Measurements from ENCODE around the gene MMS19.

MMS19 gene, protein sequence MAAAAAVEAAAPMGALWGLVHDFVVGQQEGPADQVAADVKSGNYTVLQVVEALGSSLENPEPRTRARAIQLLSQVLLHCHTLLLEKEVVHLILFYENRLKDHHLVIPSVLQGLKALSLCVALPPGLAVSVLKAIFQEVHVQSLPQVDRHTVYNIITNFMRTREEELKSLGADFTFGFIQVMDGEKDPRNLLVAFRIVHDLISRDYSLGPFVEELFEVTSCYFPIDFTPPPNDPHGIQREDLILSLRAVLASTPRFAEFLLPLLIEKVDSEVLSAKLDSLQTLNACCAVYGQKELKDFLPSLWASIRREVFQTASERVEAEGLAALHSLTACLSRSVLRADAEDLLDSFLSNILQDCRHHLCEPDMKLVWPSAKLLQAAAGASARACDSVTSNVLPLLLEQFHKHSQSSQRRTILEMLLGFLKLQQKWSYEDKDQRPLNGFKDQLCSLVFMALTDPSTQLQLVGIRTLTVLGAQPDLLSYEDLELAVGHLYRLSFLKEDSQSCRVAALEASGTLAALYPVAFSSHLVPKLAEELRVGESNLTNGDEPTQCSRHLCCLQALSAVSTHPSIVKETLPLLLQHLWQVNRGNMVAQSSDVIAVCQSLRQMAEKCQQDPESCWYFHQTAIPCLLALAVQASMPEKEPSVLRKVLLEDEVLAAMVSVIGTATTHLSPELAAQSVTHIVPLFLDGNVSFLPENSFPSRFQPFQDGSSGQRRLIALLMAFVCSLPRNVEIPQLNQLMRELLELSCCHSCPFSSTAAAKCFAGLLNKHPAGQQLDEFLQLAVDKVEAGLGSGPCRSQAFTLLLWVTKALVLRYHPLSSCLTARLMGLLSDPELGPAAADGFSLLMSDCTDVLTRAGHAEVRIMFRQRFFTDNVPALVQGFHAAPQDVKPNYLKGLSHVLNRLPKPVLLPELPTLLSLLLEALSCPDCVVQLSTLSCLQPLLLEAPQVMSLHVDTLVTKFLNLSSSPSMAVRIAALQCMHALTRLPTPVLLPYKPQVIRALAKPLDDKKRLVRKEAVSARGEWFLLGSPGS

DNA sequence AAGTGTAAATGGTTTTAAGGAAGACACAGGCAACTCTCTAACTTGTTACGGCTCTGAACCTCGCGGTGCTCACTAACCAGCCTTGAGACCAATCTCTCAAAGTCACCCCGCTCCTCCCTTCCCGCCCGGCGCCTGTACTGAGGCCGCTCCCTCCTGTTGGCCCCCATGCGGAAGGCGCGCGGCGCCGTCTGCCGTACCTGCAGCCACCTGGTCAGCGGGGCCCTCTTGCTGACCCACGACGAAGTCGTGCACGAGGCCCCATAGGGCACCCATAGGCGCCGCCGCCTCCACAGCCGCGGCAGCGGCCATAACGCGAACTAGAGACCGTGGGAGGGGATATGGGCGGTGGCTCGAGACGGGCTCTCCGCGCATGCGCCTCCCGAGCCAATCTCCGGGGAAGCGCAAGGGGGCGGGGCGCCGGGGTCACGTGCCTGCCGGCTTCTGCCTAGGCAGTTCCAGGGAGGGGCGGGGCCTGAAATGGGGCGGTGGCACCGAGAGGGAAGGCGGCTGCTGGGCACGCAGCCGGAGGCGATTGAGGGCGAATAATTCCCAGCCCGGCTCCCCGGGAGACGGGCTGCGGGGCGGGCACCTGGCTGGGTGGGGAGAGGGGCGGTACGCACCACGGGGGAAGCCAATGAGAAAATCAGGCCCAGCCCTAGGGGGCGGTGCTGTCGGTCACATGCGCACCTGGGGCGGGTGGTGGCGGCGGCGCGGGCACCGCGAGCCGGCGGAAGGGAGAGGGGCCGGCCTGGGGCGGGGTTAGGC lies at the start of gene MMS19:
Gene MMS19, minus strand, starts transcription at position 347 of the 765 bp plus-strand sequence. Its CDS starts 38 bp downstream, at position 309.
- peak; percentile 99 for DNase-seq (ENCODE audit: low read depth, low spot score)

DNA sequence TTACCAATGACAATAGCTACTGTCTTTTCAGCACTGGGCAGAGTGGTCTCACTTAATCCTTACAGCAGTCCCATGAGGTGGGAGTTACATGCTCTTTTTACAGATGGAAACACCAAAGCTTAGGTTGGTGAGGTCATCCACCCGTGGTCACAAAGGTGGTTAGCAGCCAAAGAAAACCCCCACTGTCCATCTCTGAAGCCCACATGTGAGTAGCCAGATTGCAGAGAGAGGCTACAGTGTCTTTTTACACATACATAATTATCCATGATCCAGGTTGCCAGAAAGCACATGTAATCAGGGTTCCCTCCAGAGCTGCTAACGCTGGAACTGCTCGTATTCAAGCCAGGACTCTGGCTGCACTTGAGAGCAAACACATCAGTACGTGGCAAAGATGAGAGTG lies 49.7 kb upstream of the MMS19 start:
- no peak for DNase-seq (ENCODE audit: low read depth, low spot score)

DNA sequence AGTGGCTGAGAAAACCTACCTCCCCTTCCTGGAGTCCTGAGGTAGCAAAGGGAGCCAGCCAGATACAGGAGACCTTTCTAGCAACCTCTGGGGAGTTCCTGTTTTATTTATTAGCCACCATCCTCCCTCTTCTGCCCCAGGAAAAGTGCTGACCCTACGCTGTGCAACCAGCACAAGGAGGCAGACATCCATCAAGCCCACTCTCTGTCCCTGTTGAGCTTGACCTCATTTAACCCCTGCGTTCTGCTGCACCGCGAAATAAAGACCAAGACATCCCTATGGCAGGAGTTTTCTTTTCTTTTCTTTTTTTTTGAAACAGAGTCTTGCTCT lies 49.0 kb upstream of the MMS19 start:
- DNase-seq (ENCODE audit: low read depth, low spot score): no peak

DNA sequence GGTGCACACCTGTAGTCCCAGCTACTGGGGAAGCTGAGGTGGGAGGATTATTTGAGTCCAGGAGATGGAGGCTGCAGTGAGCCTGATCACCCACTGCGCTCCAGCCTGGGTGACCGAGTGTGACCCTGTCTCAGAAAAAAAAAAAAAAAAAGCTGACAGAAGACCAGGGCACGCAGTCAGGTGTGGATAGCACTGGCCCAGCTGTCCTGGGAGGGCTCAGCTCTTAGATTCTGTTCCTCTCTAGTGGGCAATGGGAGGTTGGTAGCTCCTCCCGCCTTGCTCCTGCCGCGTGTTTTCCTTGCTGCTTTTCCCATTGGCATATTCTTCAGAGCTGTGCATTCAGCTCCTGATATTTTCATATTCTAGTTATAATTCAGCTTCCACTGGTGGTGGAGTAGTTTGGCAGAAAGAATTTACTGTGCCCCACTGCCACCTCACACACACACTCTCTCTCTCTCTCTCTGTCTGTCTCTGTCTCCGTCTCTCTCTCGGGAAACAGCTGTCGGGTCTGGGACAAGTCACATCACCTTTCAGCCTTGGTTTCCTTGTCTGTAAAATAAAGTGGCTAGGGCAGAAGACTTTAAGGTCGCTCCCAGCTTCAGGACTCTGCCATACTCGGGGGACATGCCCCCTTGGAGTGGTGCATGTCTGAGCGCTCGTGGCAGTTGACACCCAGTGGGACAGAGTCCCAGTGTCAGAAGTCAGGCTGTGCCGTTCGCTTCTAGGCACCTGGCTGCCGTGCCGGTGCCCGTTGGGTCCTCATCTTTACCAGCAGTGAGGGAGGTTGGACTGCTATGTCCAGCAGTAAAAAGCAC lies 48.4 kb upstream of the MMS19 start:
- no peak for DNase-seq (ENCODE audit: low read depth, low spot score)

DNA sequence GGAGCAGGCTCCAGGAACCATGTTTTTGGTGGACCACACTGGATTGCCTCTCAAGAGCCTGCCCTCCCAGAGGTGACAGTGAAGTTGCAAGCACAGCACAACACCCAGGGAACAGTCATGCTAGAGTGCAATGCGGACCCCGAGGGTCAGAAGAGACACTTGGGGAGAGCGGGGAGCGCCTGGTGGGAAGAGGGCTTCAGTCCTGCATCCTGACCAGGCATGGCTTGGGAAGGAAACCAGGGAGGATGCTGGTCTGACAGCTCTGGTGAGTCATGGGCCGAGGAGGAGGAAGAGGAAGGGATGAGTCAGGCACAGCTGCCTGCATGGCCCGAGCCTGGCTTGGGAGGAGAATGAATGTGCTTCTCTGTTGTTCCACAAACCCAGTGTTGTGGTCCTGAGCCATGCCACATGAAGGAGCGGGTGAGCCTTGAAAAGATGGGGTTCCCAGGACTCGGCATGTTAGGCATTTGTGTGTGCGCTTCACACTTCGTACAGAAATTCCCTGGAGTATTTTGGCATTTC lies 44.9 kb upstream of the MMS19 start:
- DNase-seq (ENCODE audit: low read depth, low spot score): peak; percentile 3

DNA sequence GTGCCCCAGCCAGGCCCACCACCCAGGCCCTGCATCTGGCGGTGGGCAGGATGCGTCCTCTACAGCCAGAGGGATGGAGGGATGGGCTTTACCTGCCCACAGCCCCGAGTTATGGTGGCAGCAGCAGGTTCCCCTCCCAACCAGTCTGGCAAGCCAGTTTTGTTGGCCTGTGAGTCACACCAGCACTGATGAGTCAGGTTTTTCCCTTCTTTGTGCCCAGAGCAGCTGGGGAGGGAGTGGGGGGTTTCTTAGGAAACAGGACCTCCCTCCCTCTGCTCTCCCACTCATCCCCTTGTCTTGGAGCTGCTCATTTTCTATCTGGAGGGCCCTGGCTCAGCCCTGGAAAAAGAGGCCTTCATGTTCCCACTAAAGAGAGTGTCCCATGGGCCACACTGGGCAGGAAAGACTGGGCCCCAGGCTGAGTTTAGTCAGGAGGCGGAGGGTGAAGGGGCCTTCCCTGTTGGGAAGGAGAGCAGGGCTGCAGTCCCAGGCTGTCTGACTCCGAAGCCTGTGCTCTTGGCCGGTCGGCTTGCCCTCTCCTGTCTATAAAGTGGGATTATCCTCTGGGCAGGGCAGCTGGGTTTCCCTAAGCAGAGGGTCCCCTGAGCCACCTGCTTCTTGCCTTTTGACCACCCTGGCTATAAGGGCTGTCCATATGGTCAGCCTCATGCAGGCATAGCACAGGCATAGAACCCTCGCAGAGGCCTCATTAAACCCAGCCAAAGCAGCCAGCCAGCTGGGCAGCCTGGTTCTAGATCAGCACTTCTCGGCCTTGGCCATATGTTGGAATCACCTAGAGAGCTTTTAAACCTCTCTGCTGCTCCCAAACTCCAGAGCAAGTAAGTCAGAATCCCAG lies 44.2 kb upstream of the MMS19 start:
- DNase-seq (ENCODE audit: low read depth, low spot score): no peak

DNA sequence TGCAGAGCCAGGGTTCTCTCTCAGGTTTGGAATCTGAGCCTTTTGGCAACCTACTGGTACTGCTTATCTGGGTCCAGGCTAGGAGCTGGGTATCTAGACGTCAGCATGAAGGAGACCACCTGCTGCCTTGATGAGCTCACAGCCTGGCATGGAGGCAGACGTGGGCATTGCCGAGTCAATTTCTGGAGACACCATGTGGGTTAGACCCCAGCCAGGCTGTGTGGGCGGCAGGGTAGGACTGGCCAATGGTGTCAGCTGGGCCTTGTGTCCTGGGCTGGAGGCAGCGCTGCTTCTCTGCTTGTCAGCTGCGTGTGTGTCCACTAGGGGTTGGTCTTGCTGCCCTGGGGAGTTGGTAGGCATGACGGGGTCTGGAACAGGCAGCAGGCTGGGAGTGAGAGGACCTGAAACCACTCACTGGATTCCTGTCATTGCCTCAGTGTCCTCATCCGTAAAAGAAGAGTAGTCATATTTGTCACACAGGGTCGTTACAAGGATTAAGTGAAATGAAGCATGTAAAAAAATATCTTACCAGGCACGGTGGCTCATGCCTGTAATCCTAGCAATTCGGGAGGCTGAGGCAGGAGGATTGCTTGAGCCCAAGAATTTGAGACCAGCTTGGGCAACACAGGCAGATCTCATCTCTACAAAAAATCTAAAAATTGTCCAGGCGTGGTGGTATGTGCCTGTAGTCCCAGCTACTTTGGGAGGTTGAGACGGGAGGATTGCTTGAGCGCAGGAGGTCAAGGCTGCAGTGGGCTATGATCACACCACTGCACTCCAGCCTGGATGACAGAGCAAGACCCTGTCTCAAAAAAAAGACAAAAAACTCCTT lies 42.7 kb upstream of the MMS19 start:
- no peak for DNase-seq (ENCODE audit: low read depth, low spot score)

DNA sequence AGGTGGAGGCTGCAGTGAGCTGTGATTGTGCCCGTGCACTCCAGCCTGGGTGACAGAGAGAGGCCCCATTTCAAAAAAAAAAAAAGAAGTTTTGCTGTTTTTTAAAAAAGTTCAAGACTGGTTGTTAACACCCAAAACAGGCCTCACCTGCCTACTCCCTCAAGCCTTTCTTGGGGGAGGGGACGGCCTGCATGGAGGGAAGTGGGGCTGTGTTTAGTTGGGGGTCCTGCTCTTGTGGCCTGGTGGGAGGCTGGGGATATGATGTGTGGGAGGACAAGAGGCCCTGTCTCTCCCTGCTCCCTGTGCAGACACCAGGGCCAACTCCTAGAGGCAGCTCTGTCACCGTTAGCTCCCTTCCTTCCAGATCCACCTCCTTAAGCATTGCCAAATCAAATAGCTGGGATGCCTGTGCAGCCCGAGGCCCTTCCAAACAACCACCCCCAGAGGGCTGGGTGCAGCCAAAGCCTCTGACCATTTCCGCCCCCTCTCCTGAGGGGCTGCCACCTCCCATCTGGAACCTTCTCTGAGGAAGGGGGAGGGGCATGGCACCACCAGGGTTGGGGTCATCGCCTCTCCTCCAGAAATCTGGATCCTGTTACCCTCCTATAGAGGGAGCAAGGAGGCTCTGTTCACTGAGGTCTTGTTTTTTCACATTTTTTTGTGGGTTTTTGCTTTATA lies 41.4 kb upstream of the MMS19 start:
- DNase-seq (ENCODE audit: low read depth, low spot score): no peak

DNA sequence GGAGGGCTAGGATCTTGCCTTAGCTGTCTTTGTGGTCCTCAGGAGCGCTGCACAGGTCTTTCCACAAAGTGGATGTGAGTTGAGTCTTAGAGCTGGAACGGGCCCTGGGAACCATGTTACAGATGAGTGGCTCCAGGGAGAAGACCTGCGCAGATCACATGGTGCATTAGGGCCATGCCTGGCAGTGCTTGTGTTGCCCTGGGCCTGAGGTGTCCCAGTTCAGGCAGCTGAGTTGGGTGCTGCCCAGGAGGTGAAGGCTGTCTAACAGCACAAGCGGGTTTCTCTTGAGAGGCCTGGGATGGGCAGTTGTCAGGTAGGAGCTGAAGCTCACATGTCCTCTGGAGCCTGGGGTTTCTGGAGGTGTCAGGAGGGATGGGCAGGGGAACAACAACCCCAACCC lies 40.6 kb upstream of the MMS19 start:
- DNase-seq (ENCODE audit: low read depth, low spot score): no peak

DNA sequence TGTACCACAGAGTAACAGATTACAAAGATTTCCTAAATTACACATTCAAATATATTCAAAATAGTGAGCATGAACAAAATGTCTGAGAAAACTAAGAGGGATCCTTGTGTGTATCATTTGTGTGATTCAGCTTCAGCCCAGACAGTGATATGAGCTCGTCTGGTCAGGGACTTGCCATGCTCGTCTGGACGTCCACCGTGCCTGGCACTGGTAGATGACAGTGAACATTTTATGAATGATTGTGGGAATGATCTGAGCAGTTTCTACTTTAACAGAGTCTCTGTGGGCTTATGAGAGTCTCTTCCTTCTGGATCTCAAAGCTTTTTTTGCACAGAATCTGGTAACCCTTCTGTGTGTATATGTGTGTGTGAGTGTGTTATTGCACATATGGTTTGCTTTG lies 40.2 kb upstream of the MMS19 start:
- no peak for DNase-seq (ENCODE audit: low read depth, low spot score)

DNA sequence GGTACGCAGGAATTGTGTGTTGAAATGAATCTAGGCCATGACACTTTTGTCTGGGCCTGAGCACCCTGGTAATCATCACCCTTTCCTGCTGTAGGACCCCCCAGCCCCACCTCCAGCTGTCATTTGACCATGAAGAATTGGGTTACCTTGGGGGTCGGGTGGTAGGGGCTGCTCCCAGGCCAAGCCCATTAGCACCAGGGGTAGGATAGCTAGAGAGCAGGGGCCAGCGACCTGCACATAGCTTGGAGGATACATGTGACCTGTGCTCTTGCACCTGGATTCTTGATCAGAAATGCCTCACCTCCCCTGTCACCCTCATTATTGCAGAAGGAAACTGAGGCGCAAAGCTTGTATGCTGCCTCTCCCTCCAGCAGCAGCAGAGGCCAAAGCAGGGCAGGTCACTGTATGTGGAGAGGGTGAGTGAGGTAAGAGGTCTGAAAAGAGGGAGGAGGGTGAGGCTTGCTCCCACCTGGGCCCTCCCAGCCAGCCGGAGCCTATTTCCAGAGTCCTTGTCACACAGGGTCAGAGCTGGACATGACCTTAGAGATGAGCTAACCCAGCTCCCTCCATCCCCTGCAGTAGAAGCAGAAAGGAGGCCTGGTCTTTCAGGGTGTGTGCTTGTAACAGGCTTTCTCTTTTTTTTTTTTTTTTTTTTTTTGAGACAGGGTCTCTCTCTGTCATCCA lies 39.1 kb upstream of the MMS19 start:
- DNase-seq (ENCODE audit: low read depth, low spot score): no peak

DNA sequence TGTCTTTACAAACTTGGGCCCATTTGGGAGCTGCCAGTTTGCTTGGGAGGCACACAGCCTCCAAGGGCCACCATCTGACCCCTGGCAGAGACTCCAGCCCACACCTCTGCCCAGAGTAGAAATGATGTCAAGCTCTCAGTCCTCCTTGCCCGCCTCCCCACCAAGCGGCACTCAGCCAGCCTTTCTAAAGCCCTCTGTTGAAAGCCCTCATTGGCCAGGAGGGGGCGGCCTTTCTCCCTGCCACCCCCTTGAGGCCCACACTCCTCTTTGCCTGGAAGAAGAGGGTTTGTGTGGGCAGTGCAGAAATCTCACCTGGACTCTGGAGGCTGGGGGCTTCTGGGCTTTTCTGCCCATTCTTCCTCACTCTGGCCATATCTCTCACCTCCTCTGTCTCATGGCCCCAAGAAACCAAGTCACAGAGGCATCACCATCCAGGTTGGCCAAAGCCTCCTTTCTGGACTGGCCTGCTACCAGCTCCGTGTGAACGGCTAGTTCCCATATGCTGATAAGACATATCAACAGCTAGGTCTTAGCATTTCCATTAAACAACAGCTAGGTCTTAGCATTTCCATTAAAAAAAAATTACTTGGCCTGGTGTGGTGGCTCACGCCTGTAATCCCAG lies 36.6 kb upstream of the MMS19 start:
- no peak for DNase-seq (ENCODE audit: low read depth, low spot score)

DNA sequence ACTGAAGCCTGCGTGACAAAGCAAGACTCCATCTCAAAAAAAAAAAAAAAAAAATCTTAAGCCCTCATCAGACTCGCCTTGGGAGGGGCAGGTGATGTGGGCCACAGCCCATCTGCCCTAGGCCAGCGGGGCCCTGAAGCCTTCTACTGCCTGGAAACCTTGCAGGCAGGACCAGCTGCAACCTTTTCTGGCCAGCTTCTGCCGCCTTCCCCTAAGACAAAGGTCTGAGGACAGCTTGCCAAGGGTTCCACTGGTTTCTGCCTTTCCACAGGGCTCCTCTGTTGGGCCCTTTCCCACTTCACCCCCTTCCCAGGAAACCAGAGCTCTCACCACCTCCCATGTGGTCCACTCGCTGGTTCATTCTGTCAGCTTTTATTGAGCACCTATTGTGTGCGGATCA lies 35.7 kb upstream of the MMS19 start:
- DNase-seq (ENCODE audit: low read depth, low spot score): no peak

DNA sequence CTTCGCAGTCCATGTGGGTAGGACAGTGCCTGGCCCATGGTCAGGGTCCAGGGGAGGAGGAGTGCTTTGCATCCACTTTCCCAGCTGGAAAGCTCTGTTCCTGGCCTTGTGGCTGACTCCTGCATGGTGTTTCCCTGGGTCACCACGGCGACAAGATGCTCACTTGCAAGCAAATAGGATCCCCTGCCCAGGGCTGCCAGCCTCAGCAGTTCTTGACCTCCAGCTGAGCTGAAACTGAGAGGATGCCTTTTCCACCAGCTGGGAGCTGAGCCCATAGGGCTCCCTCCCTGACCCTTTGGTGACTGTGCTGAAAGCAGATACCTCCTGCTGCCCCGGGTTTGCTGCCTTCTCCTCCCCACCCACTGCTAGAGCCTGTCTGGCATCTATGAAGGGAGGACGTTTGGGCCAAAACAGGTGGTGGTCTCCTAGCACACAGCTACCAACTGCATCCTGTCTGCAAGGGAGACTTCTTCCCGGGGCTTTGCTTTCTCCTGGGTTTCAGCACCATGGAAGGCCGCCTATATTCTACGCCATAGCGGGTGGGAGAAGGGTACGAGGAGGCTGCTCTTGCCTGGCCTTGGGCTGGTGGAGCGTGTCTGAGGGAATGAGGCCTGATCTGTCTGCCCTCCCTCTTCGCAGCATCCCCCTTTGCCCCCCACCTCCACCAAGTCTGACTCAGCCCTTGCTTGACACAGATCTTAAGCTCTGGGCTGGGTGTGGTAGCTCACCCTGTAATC lies 34.9 kb upstream of the MMS19 start:
- DNase-seq (ENCODE audit: low read depth, low spot score): no peak

DNA sequence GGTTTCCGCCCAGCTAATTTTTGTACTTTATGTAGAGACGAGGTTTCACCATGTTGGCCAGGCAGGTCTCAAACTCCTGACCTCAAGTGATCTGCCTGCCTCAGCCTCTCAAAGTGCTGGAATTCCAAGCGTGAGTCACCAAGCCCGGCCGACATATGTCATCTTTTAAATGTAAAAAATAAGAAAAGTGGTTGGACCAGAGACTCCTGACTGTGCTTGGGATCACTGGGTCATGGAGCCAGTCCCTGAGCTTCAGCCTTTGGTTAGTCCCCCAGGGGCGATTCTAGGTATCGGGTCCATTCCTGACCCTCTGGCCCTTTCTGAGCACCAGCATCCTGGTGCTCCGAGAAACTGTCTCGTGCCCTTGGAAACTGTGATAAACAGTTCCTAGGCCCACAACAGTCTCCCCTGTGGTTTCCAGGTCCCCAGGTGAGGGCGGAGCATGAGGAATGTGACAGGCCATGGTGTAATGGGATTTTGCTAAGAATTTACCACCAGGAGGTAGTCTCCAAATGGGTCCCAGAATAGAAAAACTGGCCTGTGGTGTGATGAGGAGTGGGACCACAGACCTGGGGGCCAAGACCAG lies 33.3 kb upstream of the MMS19 start:
- no peak for DNase-seq (ENCODE audit: low read depth, low spot score)

Data from activated CD4-positive, CD25-positive, alpha-beta regulatory T cell treated with anti-CD3 and anti-CD28 coated beads, Interleukin-2, amount 50 U/mL, for 16 hours (primary cell).